Stimulated activated CD8-positive, alpha-beta memory T cell treated with anti-CD3 and anti-CD28 coated beads, Interleukin-15, amount 100 ng/mL, for 4 hours (primary cell): ENCODE data around the gene USP13.

Experiments
- DNase-seq, 2 donors: peaks; one replicate each; pipeline ENCODE4 v3.0.0-alpha.2; 2020; ENCODE audit warnings: low read depth in 2 of 2

The USP13 gene

GRCh38 chr3:179700716-179701115, 47.9 kb downstream of the USP13 start:
- no peak for DNase-seq

DNA sequence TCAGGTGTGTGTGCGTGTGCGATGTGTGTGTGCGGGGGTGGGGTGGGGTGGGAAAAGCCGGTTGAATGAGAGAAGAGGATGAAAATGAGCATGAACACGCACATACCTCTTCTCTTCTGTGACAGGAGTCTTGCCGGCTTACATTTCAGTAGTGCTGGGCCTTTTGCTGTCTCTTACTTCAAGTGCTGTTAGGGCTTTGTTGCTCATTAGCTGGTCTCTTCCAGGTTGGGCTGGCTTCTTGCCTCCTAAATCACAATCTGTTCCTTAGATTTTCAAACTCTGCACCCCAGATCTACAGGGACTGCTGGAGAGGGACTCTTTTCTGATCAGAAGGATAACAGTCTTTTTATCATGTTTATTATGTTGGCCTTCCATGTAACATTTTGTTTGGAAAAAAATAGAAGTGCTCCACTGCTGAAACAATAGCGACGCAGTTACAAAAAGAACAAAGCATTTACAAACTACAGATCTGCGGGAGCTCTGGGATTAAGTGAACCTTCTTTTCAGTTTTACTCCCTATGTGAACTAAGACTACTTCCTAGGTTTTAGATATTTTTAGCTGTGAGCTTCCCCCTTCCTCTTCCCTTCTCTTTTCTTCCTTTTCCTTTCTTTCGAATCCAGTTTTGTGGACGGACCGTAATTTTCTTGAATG, 48.5 kb downstream of the USP13 start:
- no peak for DNase-seq

GRCh38 chr3:179702271-179702947, 49.6 kb downstream of the USP13 start:
- DNase-seq: no peak

GRCh38 chr3:179703816-179704215, 51.0 kb downstream of the USP13 start:
- no peak for DNase-seq

DNA sequence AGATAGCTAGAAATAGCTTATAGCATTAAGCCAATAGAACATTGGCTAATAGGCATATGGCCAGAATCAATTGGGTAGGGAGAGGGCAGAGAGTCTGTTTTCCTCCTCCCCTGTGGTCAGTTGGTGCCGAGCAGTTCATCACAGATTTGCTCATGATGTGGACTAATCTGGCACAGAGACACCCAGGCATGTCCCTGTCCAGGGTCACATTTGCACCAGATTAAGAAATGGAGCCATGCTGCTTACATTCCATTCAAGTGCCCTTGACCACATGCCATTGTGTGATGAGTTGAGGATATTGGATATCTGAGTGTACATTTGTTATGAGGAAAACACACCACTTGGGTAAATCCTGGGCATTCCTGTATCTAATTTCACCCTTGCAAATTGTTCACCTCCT, 53.4 kb downstream of the USP13 start:
- no peak for DNase-seq

DNA sequence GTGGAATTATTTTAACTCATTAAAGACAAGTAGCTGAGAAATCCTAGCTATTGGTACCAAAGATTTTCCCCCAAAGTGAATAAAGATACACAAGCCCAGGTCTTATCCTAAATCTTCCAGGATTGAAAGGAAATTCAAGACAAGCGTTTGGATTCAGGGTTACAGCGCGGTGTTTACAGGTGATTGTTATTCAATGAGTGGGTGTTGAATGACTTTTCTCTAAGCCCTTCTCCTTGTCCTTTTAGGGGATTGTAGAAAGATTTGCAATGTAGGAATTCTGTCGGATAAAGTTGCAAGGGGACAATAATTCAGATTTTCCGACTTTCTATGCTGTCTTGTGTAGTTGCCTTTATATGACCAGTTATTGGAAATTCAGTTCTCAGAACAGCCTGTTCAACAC, 57.2 kb downstream of the USP13 start:
- no peak for DNase-seq

DNA sequence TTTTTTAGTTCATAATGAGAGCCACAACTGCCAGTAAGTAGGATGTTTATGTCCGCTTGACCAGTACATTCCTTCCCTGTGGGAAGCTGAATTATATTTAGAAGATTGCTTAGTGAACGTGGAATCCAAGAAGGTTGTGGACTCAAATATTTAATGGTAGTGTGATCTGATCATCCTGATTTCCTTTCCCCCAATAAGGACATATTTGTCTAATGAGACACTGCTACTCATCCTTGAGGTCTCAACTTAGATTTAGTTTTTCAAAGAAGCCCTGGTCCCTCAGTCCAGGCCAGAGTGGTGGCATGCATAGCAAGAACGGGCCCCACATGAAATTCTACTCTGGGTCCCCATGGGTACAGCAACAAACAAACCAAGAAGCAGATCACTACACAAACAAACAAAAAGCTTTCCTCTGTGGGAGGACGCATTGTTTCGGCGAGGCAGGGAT, 60.8 kb downstream of the USP13 start:
- no peak for DNase-seq

DNA sequence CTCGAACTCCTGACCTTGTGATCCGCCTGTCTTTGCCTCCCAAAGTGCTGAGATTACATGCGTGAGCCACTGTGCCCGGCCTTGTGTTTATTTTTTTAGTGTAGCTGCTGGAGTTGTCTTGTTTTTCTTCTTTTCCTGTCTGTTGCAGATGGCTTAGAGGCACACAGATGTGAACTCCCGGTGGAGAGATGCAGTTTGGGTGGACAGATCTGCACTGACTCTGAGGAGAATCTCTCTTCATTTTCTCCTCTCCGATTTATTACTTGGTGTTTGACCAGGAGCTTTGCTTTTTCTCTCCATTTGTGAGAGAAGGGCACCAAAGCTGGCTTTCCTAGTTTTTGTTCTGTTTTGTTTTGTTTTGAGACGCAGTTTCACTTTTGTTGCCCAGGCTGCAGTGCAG, 62.7 kb downstream of the USP13 start:
- no peak for DNase-seq

DNA sequence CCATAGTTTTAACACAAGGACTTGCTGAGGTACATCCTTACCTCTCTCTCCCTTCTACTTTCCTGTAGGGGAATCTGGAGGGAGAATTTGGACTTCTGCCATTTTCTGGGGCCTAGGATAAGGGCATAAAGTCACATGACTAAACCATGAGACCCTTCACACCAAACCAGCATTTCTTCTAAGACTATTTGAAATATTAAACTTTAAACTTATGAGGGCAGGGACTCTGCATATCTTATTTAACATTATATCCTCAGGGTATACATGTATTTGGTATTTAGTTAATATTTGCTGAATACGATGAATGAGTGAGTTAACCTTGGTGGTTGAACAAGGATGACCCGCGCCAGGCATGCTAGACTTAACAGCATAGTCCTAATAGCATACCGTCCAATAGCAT, 63.4 kb downstream of the USP13 start:
- DNase-seq: no peak

GRCh38 chr3:179716811-179717210, 64.0 kb downstream of the USP13 start:
- DNase-seq: no peak

DNA sequence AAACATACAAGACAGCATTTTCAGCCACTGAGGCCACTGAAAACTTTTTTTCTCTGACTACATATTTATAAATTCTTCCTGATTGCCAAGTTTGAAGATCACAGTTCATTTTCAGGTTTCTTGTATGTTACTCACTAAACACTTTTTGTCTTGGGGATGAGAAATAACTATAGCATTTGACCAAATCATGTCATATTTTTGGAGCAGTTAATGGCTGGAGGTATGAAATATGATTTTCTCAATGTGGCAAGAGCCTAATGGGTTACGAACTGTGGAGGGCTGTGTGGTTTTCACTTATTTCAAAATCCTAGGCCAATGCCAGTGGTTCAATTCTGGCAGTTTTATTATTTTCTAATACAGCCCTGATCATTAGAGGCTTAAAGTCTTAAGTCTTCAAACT, 64.4 kb downstream of the USP13 start:
- DNase-seq: no peak

DNA sequence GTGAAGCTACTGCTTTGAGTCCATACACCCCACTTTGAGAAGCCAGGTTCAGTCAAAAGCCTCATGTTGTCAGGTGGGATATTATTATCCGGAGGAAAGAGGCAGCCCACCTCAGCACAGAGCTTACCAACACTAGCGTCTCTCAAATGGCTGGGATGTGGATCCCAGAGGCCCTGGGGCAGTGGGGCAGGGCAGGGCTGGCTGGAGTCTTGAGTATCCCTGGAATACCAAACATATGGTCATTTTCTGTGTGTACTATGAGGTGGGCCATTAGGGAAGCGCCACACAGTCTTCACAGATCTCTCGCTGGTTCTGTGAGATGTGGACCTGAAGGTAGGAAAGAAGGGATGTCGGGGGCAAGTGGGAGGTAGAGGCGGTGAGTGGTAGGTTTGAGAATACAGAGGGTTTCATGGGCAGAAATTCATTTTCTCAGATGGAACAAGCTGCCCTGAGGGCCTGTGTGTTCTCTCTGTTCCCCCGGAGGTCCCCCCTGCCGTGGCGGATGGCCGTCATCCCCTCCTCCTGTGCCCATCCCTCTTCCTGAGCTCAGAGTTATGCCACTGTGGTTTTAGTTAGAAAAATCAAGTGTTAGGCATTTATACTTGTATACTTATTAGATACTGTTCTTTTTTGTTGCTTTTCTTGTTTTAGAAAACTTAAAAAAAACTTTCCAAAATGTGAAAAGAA, 66.4 kb downstream of the USP13 start:
- no peak for DNase-seq

DNA sequence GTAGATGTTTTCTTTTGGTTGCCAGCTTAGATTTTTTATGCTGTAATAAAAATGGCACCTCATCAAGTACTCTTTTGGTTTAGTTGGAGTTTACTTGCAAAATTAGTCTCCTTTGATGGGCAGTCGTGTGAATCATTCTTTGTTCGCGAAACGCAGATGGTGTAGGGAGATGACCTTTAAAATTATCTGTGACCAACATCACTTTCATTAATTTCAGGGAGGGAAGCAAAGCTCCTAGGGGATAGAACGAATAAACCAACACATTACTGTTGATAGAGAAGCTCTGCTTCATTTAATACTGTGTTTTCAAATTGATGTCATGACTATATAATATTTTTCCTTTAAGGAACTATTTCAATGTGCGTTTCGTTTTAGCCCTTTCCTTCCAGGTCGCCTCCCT, 67.4 kb downstream of the USP13 start:
- no peak for DNase-seq

DNA sequence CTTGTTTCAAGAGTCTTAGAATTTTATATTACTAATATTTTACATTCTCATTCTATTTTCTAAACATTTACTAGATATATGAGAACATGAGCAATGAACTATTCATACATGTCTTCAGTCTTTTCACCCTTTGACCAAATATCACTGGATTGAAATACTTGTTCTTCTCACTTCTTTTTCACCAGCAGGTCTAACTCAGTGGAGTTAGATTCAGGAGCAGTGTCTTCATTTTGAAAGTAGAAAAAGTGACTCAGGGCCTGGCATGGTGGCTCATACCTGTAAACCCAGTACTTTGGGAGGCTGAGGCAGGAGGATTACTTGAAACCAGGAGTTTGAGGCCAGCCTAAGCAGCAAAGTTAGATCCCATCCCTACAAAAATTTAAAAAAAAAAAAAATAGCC, 70.8 kb downstream of the USP13 start:
- DNase-seq: no peak

DNA sequence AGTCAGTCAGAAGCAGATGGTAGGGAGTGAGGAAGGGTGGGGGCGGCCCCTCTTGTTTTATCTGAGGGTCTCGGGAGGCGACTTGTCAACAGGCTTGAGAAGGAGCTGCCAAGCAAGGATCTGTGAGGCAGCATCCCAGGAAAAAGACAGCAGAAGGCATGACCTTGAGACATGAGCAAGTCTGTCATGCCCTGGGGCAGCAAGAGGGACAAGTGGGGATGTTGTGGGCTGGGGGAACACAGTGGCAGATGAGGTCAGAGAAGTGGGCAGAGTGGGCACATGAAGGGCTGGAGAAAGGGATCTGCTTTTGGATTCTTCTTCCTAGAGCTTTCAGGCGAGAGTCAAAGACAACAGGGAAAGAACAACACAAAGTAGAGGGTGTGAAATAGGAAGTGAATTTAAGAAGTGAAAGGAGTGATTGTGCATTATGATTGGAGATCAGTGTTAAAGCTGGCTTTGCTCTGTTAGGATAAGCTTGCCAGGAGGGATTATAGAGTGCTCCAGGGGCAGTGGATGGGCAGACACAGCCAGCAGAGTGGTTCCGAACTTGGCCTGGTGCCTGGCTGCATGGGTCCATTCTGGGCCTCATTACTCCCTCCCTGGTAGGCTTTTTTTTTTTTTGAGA, 73.3 kb downstream of the USP13 start:
- no peak for DNase-seq

- no peak for DNase-seq
These were observed 76.2 kb downstream of the USP13 start for GRCh38 chr3:179729086-179729485.

GRCh38 chr3:179729981-179730380, 77.1 kb downstream of the USP13 start:
- no peak for DNase-seq

GRCh38 chr3:179730506-179730905, 77.7 kb downstream of the USP13 start:
- no peak for DNase-seq

- no peak for DNase-seq
These were observed 78.7 kb downstream of the USP13 start for GRCh38 chr3:179731544-179731943.

DNA sequence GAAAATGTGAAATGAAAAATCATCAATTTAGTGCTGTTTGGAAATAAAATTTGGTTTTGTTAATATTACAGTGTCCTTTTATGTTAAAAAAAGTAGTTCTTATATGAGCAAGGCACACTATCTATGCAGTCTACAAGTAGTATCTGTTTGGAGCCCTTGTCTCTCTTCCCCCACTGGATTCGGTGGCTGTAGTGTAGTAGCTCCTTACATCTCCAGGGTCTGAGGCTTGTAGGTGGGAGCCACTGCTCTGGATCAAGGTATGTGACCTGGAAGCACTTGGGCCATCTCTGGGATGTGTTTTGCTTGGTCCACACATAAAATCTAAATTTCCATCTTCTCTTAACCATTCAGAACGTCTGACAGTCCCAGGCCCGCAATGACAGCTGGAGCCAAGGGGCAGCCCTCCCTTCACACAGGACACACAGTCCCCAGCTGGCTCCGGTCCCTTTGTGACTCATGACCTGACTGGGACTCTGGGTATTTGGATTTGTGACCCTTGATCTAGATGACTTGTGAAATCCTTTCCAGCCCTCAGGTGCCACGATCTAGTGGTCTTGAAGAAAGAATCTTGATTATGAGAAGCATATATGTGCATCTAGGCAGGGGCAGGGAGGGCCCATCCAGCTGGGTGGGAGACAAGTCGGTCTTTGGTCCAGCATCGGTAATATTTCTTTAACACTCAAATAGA, 80.0 kb downstream of the USP13 start:
- no peak for DNase-seq

- no peak for DNase-seq
These were observed 81.0 kb downstream of the USP13 start for GRCh38 chr3:179733797-179734196.
